ENCODE results near the gene MUL1.

- TF ChIP-seq POLR2AphosphoS5 (IDR thresholded peaks at IDR 0.05; ENCODE audit: low read depth, low read length) (no peak), CTCF (IDR thresholded peaks at IDR 0.05 in 2 of 3, conservative IDR thresholded peaks at IDR 0.05 in 1 of 3; ENCODE audit: borderline replicate concordance in 1 of 3, insufficient read depth in 1 of 3, low read depth in 2 of 3, low read length in 2 of 3) (no peak), SRF (IDR thresholded peaks at IDR 0.05; ENCODE audit: low read depth) (no peak), POLR2A (IDR thresholded peaks at IDR 0.05; ENCODE audit: borderline replicate concordance, extremely low read depth, insufficient read depth, insufficient read length) (no peak), SIN3A (IDR thresholded peaks at IDR 0.05; ENCODE audit: low read depth) (no peak), MAX (IDR thresholded peaks at IDR 0.05) (no peak), JUND (IDR thresholded peaks at IDR 0.05) (no peak), EZH2 (IDR thresholded peaks at IDR 0.05) (no peak), ZFX (IDR thresholded peaks at IDR 0.05) (no peak)
Observed at GRCh38 chr1:20500716-20501115, 7.2 kb downstream of the MUL1 start.
